ENCODE measurements around the gene APP. TPM values are rescaled to one million over a fixed set of nuclear protein-coding genes. Genes with fewer than 3 reads are reported as not detected.

The APP gene
- total RNA-seq, 1 donor = 373 TPM

GRCh38 chr21:26199456-26199855, 28.9 kb upstream of the APP start:
- no peaks in the 10 kb centered on the region for H3K27me3 ChIP-seq (ENCODE audit: insufficient read depth, low read length)
- H3K27ac ChIP-seq (ENCODE audit: low read depth, low read length) = peak overlapping the region; percentile 27
- no peaks in the 10 kb centered on the region for H4K20me1 ChIP-seq (ENCODE audit: insufficient read depth, low read length)
- no peaks in the 10 kb centered on the region for H3K9me3 ChIP-seq (ENCODE audit: low read depth, low read length)
- peak overlapping the region; percentile 27 for H2AFZ ChIP-seq (ENCODE audit: low read length)
- DNase-seq (ENCODE audit: insufficient read length, low spot score, missing footprints) = no peak
- no peaks in the 10 kb centered on the region for H3K4me1 ChIP-seq (ENCODE audit: insufficient read depth, low read length)
- TF ChIP-seq, protein P1, sequence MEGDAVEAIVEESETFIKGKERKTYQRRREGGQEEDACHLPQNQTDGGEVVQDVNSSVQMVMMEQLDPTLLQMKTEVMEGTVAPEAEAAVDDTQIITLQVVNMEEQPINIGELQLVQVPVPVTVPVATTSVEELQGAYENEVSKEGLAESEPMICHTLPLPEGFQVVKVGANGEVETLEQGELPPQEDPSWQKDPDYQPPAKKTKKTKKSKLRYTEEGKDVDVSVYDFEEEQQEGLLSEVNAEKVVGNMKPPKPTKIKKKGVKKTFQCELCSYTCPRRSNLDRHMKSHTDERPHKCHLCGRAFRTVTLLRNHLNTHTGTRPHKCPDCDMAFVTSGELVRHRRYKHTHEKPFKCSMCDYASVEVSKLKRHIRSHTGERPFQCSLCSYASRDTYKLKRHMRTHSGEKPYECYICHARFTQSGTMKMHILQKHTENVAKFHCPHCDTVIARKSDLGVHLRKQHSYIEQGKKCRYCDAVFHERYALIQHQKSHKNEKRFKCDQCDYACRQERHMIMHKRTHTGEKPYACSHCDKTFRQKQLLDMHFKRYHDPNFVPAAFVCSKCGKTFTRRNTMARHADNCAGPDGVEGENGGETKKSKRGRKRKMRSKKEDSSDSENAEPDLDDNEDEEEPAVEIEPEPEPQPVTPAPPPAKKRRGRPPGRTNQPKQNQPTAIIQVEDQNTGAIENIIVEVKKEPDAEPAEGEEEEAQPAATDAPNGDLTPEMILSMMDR (IDR thresholded peaks at IDR 0.05; ENCODE audit: extremely low read depth, low read depth, low read length) = no peak
- no peaks in the 10 kb centered on the region for H3K79me2 ChIP-seq (ENCODE audit: insufficient read depth, low read length)
- H3K36me3 ChIP-seq (ENCODE audit: insufficient read depth, low read length) = no peaks in the 10 kb centered on the region
- no peak overlapping the region for H3K4me2 ChIP-seq (ENCODE audit: insufficient read depth, low read length)
- H3K4me3 ChIP-seq (ENCODE audit: insufficient read depth, low read length) = no peak overlapping the region

- H2AFZ ChIP-seq (ENCODE audit: low read length) = no peak overlapping the region
- no peaks in the 10 kb centered on the region for H3K79me2 ChIP-seq (ENCODE audit: insufficient read depth, low read length)
- no peaks in the 10 kb centered on the region for H3K9me3 ChIP-seq (ENCODE audit: low read depth, low read length)
- no peak overlapping the region for H3K27ac ChIP-seq (ENCODE audit: low read depth, low read length)
- no peak overlapping the region for H3K4me3 ChIP-seq (ENCODE audit: insufficient read depth, low read length)
- no peaks in the 10 kb centered on the region for H3K27me3 ChIP-seq (ENCODE audit: insufficient read depth, low read length)
- no peaks in the 10 kb centered on the region for H3K36me3 ChIP-seq (ENCODE audit: insufficient read depth, low read length)
- H3K4me1 ChIP-seq (ENCODE audit: insufficient read depth, low read length) = no peaks in the 10 kb centered on the region
- no peak for DNase-seq (ENCODE audit: insufficient read length, low spot score, missing footprints)
- TF ChIP-seq, protein P1 (IDR thresholded peaks at IDR 0.05; ENCODE audit: extremely low read depth, low read depth, low read length) = no peak
- H4K20me1 ChIP-seq (ENCODE audit: insufficient read depth, low read length) = no peaks in the 10 kb centered on the region
- no peak overlapping the region for H3K4me2 ChIP-seq (ENCODE audit: insufficient read depth, low read length)
Observed at GRCh38 chr21:26195708-26196107, 25.1 kb upstream of the APP start.

GRCh38 chr21:26194811-26195251, 24.3 kb upstream of the APP start:
- Histone ChIP-seq H3K4me2 (ENCODE audit: insufficient read depth, low read length) (peak overlapping the region; percentile 17), H3K27me3 (ENCODE audit: insufficient read depth, low read length) (no peaks in the 10 kb centered on the region), H3K9me3 (ENCODE audit: low read depth, low read length) (no peaks in the 10 kb centered on the region), H3K4me1 (ENCODE audit: insufficient read depth, low read length) (no peaks in the 10 kb centered on the region), H3K27ac (ENCODE audit: low read depth, low read length) (no peak overlapping the region), H3K4me3 (ENCODE audit: insufficient read depth, low read length) (no peak overlapping the region), H3K36me3 (ENCODE audit: insufficient read depth, low read length) (no peaks in the 10 kb centered on the region), H3K79me2 (ENCODE audit: insufficient read depth, low read length) (no peaks in the 10 kb centered on the region), H4K20me1 (ENCODE audit: insufficient read depth, low read length) (no peaks in the 10 kb centered on the region), H2AFZ (ENCODE audit: low read length) (no peak overlapping the region)
- TF ChIP-seq, protein P1 (IDR thresholded peaks at IDR 0.05; ENCODE audit: extremely low read depth, low read depth, low read length) = no peak
- DNase-seq (ENCODE audit: insufficient read length, low spot score, missing footprints) = no peak

DNA sequence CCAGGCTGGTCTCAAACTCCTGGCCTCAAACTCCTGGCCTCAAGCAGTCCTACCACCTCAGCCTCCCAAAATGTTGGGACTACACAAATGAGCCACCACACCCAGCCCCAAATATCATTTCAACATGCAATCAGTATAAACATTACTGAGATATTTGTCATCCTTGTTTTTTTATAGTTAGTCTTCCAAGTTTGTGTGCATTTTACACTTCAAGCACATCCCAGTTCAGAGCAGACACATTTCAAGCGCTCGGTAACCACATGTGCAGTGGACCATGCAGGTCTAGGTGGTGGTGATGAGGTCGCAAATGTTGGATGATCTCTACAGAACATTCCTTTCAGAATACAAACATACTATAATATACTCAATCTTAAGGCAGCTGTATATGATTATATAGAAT, 23.8 kb upstream of the APP start:
- Histone ChIP-seq H3K9me3 (ENCODE audit: low read depth, low read length) (no peaks in the 10 kb centered on the region), H2AFZ (ENCODE audit: low read length) (no peak overlapping the region), H4K20me1 (ENCODE audit: insufficient read depth, low read length) (no peaks in the 10 kb centered on the region), H3K4me2 (ENCODE audit: insufficient read depth, low read length) (no peak overlapping the region), H3K27me3 (ENCODE audit: insufficient read depth, low read length) (no peaks in the 10 kb centered on the region), H3K4me1 (ENCODE audit: insufficient read depth, low read length) (no peaks in the 10 kb centered on the region), H3K79me2 (ENCODE audit: insufficient read depth, low read length) (no peaks in the 10 kb centered on the region), H3K27ac (ENCODE audit: low read depth, low read length) (no peak overlapping the region), H3K36me3 (ENCODE audit: insufficient read depth, low read length) (no peaks in the 10 kb centered on the region), H3K4me3 (ENCODE audit: insufficient read depth, low read length) (no peak overlapping the region)
- TF ChIP-seq, protein P1 (IDR thresholded peaks at IDR 0.05; ENCODE audit: extremely low read depth, low read depth, low read length) = no peak
- DNase-seq (ENCODE audit: insufficient read length, low spot score, missing footprints) = no peak

Data from osteoblast (primary cell).